ENCODE measurements around the gene C2CD3.
"Not testable (repeated sequence)": the region's sequence is repeated elsewhere in the genome, so short reads cannot be mapped to it uniquely, and the experiment has no call there.

The C2CD3 gene

GRCh38 chr11:74168838-74169237, 2.0 kb downstream of the C2CD3 start:
- DNase-seq (ENCODE audit: low read depth in 1 of 2, low spot score in 1 of 2): no peak

GRCh38 chr11:74162681-74163467, 7.9 kb downstream of the C2CD3 start:
- DNase-seq (ENCODE audit: low read depth in 1 of 2, low spot score in 1 of 2): no peak

- DNase-seq (ENCODE audit: low read depth in 1 of 2, low spot score in 1 of 2): no peak
Measured at GRCh38 chr11:74159642-74160041, 11.2 kb downstream of the C2CD3 start.

GRCh38 chr11:74157169-74157568, 13.6 kb downstream of the C2CD3 start:
- no peak for DNase-seq (ENCODE audit: low read depth in 1 of 2, low spot score in 1 of 2)

- no peak for DNase-seq (ENCODE audit: low read depth in 1 of 2, low spot score in 1 of 2)
Measured at GRCh38 chr11:74154620-74155281, 16.1 kb downstream of the C2CD3 start.

- DNase-seq (ENCODE audit: low read depth in 1 of 2, low spot score in 1 of 2): no peak
Measured at GRCh38 chr11:74153224-74153623, 17.6 kb downstream of the C2CD3 start.

GRCh38 chr11:74147199-74147929, 23.4 kb downstream of the C2CD3 start:
- DNase-seq (ENCODE audit: low read depth in 1 of 2, low spot score in 1 of 2): no peak

- no peak for DNase-seq (ENCODE audit: low read depth in 1 of 2, low spot score in 1 of 2)
Measured at GRCh38 chr11:74144592-74144991, 26.2 kb downstream of the C2CD3 start.

- DNase-seq (ENCODE audit: low read depth in 1 of 2, low spot score in 1 of 2): no peak
Measured at GRCh38 chr11:74142624-74143023, 28.2 kb downstream of the C2CD3 start.

- no peak for DNase-seq (ENCODE audit: low read depth in 1 of 2, low spot score in 1 of 2)
Measured at GRCh38 chr11:74141908-74142307, 28.9 kb downstream of the C2CD3 start.

- DNase-seq (ENCODE audit: low read depth in 1 of 2, low spot score in 1 of 2): no peak
Measured at GRCh38 chr11:74141241-74141695, 29.5 kb downstream of the C2CD3 start.

GRCh38 chr11:74139919-74140431, 30.8 kb downstream of the C2CD3 start:
- DNase-seq (ENCODE audit: low read depth in 1 of 2, low spot score in 1 of 2): not testable (repeated sequence)

- DNase-seq (ENCODE audit: low read depth in 1 of 2, low spot score in 1 of 2): no peak
Measured at GRCh38 chr11:74139151-74139918, 31.5 kb downstream of the C2CD3 start.

GRCh38 chr11:74138572-74138971, 32.2 kb downstream of the C2CD3 start:
- no peak for DNase-seq (ENCODE audit: low read depth in 1 of 2, low spot score in 1 of 2)

GRCh38 chr11:74138021-74138420, 32.8 kb downstream of the C2CD3 start:
- no peak for DNase-seq (ENCODE audit: low read depth in 1 of 2, low spot score in 1 of 2)

- DNase-seq (ENCODE audit: low read depth in 1 of 2, low spot score in 1 of 2): no peak
Measured at GRCh38 chr11:74135127-74135840, 35.5 kb downstream of the C2CD3 start.

- DNase-seq (ENCODE audit: low read depth in 1 of 2, low spot score in 1 of 2): no peak
Measured at GRCh38 chr11:74134661-74135060, 36.1 kb downstream of the C2CD3 start.

GRCh38 chr11:74133436-74133835, 37.4 kb downstream of the C2CD3 start:
- no peak for DNase-seq (ENCODE audit: low read depth in 1 of 2, low spot score in 1 of 2)

GRCh38 chr11:74132833-74133232, 38.0 kb downstream of the C2CD3 start:
- DNase-seq (ENCODE audit: low read depth in 1 of 2, low spot score in 1 of 2): no peak

GRCh38 chr11:74129121-74129520, 41.7 kb downstream of the C2CD3 start:
- DNase-seq (ENCODE audit: low read depth in 1 of 2, low spot score in 1 of 2): not testable (repeated sequence)

Data from stimulated activated CD4-positive, alpha-beta T cell treated with anti-CD3 and anti-CD28 coated beads, Interleukin-15, amount 100 ng/mL, for 1 hour (primary cell).